Measurements from ENCODE around the gene ZBTB8B. TPM values are rescaled to one million over a fixed set of nuclear protein-coding genes. Genes with fewer than 3 reads are reported as not detected.

The ZBTB8B gene
- polyA plus RNA-seq, 4 donors, result 0.03 to 0.10 TPM; not detected in 2

DNA sequence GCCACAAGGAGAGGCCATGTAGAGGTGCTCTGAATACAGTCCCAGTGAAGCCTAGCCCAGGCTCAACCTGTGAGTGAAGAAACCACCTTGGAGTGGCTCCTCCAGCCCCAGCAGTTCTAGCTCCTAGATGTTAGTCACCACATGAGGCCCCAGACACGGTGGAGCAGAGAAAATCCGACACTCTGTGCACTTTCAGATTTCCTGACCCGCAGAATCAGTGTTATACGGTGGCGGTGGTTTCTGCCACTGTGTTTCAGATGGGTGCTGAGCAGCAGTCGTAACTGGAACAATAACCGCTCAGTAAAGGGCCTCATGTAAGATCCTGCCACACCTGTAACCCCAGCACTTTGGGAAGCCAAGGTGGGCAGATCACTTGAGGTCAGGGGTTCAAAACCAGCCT lies 38.3 kb downstream of the ZBTB8B start:
- FAIRE-seq (no peak), DNase-seq (no peak)
- H3K4me3 ChIP-seq (ENCODE audit: low read depth in 1 of 3, low read length in 3 of 3), result no peak overlapping the region
- no peak overlapping the region for H3K27ac ChIP-seq (ENCODE audit: low read depth in 1 of 3, low read length in 2 of 3)
- H3K27me3 ChIP-seq (ENCODE audit: control insufficient read depth in 3 of 3, insufficient read depth in 3 of 3, low read length in 3 of 3), result no peaks in the 10 kb centered on the region
- no peaks in the 10 kb centered on the region for H3K36me3 ChIP-seq (ENCODE audit: control insufficient read depth in 3 of 3, insufficient read depth in 2 of 3, low read depth in 1 of 3, low read length in 3 of 3)
- no peaks in the 10 kb centered on the region for H3K9me3 ChIP-seq (ENCODE audit: control insufficient read depth in 2 of 2, insufficient read depth in 1 of 2, low read depth in 1 of 2, low read length in 1 of 2)
- peaks cover 0 to 4% (median 0%) of the 10 kb centered on the region in 3 donors for H3K4me1 ChIP-seq (ENCODE audit: control insufficient read depth in 3 of 3, insufficient read depth in 2 of 3, low read depth in 1 of 3, low read length in 2 of 3)
- WGBS, 3 donors, result 81 to 87% (median 87%) methylated on average over 7 of the region's 7 CpGs

- no peaks in the 10 kb centered on the region for H3K4me1 ChIP-seq (ENCODE audit: control insufficient read depth in 3 of 3, insufficient read depth in 2 of 3, low read depth in 1 of 3, low read length in 2 of 3)
- H3K9me3 ChIP-seq (ENCODE audit: control insufficient read depth in 2 of 2, insufficient read depth in 1 of 2, low read depth in 1 of 2, low read length in 1 of 2), result no peaks in the 10 kb centered on the region
- H3K36me3 ChIP-seq (ENCODE audit: control insufficient read depth in 3 of 3, insufficient read depth in 2 of 3, low read depth in 1 of 3, low read length in 3 of 3), result no peaks in the 10 kb centered on the region
- WGBS, 3 donors, result 64 to 85% (median 77%) methylated on average over 4 of the region's 4 CpGs
- no peak overlapping the region for H3K4me3 ChIP-seq (ENCODE audit: low read depth in 1 of 3, low read length in 3 of 3)
- DNase-seq (no peak), FAIRE-seq (no peak)
- H3K27ac ChIP-seq (ENCODE audit: low read depth in 1 of 3, low read length in 2 of 3), result no peak overlapping the region
- no peaks in the 10 kb centered on the region for H3K27me3 ChIP-seq (ENCODE audit: control insufficient read depth in 3 of 3, insufficient read depth in 3 of 3, low read length in 3 of 3)
Observed at GRCh38 chr1:32507021-32507420, 42.1 kb downstream of the ZBTB8B start.

- no peak overlapping the region for H3K4me3 ChIP-seq (ENCODE audit: low read depth in 1 of 3, low read length in 3 of 3)
- no peak for FAIRE-seq
- H3K4me1 ChIP-seq (ENCODE audit: control insufficient read depth in 3 of 3, insufficient read depth in 2 of 3, low read depth in 1 of 3, low read length in 2 of 3), result no peaks in the 10 kb centered on the region
- H3K9me3 ChIP-seq (ENCODE audit: control insufficient read depth in 2 of 2, insufficient read depth in 1 of 2, low read depth in 1 of 2, low read length in 1 of 2), result no peaks in the 10 kb centered on the region
- WGBS, 3 donors, result 73 to 80% (median 76%) methylated on average over 5 of the region's 5 CpGs
- no peak overlapping the region for H3K27ac ChIP-seq (ENCODE audit: low read depth in 1 of 3, low read length in 2 of 3)
- DNase-seq, result no peak
- H3K36me3 ChIP-seq (ENCODE audit: control insufficient read depth in 3 of 3, insufficient read depth in 2 of 3, low read depth in 1 of 3, low read length in 3 of 3), result no peaks in the 10 kb centered on the region
- H3K27me3 ChIP-seq (ENCODE audit: control insufficient read depth in 3 of 3, insufficient read depth in 3 of 3, low read length in 3 of 3), result no peaks in the 10 kb centered on the region
Observed at GRCh38 chr1:32508761-32509160, 43.9 kb downstream of the ZBTB8B start.

GRCh38 chr1:32509939-32510338 lies 45.1 kb downstream of the ZBTB8B start:
- no peak for FAIRE-seq
- WGBS, 3 donors, result 98 to 100% (median 100%) methylated on average over 1 of the region's 1 CpG
- no peak overlapping the region for H3K4me3 ChIP-seq (ENCODE audit: low read depth in 1 of 3, low read length in 3 of 3)
- H3K9me3 ChIP-seq (ENCODE audit: control insufficient read depth in 2 of 2, insufficient read depth in 1 of 2, low read depth in 1 of 2, low read length in 1 of 2), result no peaks in the 10 kb centered on the region
- H3K4me1 ChIP-seq (ENCODE audit: control insufficient read depth in 3 of 3, insufficient read depth in 2 of 3, low read depth in 1 of 3, low read length in 2 of 3), result no peaks in the 10 kb centered on the region
- no peaks in the 10 kb centered on the region for H3K36me3 ChIP-seq (ENCODE audit: control insufficient read depth in 3 of 3, insufficient read depth in 2 of 3, low read depth in 1 of 3, low read length in 3 of 3)
- no peak for DNase-seq
- no peak overlapping the region for H3K27ac ChIP-seq (ENCODE audit: low read depth in 1 of 3, low read length in 2 of 3)
- H3K27me3 ChIP-seq (ENCODE audit: control insufficient read depth in 3 of 3, insufficient read depth in 3 of 3, low read length in 3 of 3), result no peaks in the 10 kb centered on the region

Other genes starting within 250 kb of the ZBTB8B start
- 10 to 100 TPM in 2 of 4 donors, 1 to 10 TPM in 2; 6.5 to 22.1 (median 10.5) TPM for gene TMEM234, start 242.7 kb upstream of the ZBTB8B start, polyA plus RNA-seq
- 100 to 1,000 TPM; 158 to 234 (median 169) TPM for gene EIF3I, start 242.7 kb upstream of the ZBTB8B start, polyA plus RNA-seq
- 1 to 10 TPM; 1.4 to 6.4 (median 2.6) TPM for gene FAM167B, start 217.8 kb upstream of the ZBTB8B start, polyA plus RNA-seq
- gene LCK, start 213.8 kb upstream of the ZBTB8B start, polyA plus RNA-seq, result 10 to 100 TPM in 1 of 4 donors, 1 to 10 TPM in 3; 3.1 to 14.1 (median 4.0) TPM
- gene HDAC1, start 173.0 kb upstream of the ZBTB8B start, polyA plus RNA-seq, result 100 to 1,000 TPM in 3 of 4 donors, 10 to 100 TPM in 1; 87.0 to 161 (median 112) TPM
- 100 to 1,000 TPM in 2 of 4 donors, 10 to 100 TPM in 2; 55.9 to 132 (median 91.1) TPM for gene MARCKSL1, start 128.8 kb upstream of the ZBTB8B start, polyA plus RNA-seq
- 10 to 100 TPM in 3 of 4 donors, 1 to 10 TPM in 1; 4.9 to 69.8 (median 28.0) TPM for gene FAM229A, start 102.6 kb upstream of the ZBTB8B start, polyA plus RNA-seq
- gene TSSK3, start 102.5 kb upstream of the ZBTB8B start, polyA plus RNA-seq, result 1 to 10 TPM in 1 of 4 donors, under 1 TPM in 2, not detected in 1; 0.45 to 5.2 (median 0.48) TPM
- 10 to 100 TPM; 38.5 to 61.2 (median 39.4) TPM for gene BSDC1, start 70.6 kb upstream of the ZBTB8B start, polyA plus RNA-seq
- 1 to 10 TPM in 3 of 4 donors, under 1 TPM in 1; 0.89 to 7.0 (median 2.2) TPM for gene ZBTB8A, start 74.4 kb downstream of the ZBTB8B start, polyA plus RNA-seq
- 10 to 100 TPM; 44.9 to 98.4 (median 73.3) TPM for gene ZBTB8OS, start 185.5 kb downstream of the ZBTB8B start, polyA plus RNA-seq
- gene RBBP4, start 186.1 kb downstream of the ZBTB8B start, polyA plus RNA-seq, result 100 to 1,000 TPM in 1 of 4 donors, 10 to 100 TPM in 3; 38.7 to 160 (median 60.0) TPM
- gene SYNC, start 237.7 kb downstream of the ZBTB8B start, polyA plus RNA-seq, result 1 to 10 TPM; 1.0 to 4.7 (median 2.3) TPM

Data from small intestine (tissue), 7 donors.